ES-I3 (cell line): ENCODE data around the gene AOPEP.
"Not testable (repeated sequence)": the region's sequence is repeated elsewhere in the genome, so short reads cannot be mapped to it uniquely, and the experiment has no call there.

ENCODE experiments used
- H3K36me3 ChIP-seq: 2 replicates; pipeline ENCODE4 v1.6.1; 2013; ENCODE audit warnings: mild to moderate bottlenecking, low read length, control low read depth, moderate library complexity; ENCODE audit not compliant: insufficient read depth
- H3K4me1 ChIP-seq: 2 replicates; pipeline ENCODE4 v1.6.1; 2013; ENCODE audit warnings: mild to moderate bottlenecking, control low read depth, low read length; ENCODE audit not compliant: insufficient read depth
- H3K9ac ChIP-seq: 2 replicates; pipeline ENCODE4 v1.6.1; 2013; ENCODE audit warnings: low read depth, mild to moderate bottlenecking, low read length, moderate library complexity
- H3K9me3 ChIP-seq: 2 replicates; pipeline ENCODE4 v1.6.1; 2013; ENCODE audit warnings: mild to moderate bottlenecking, low read length, moderate library complexity; ENCODE audit not compliant: control insufficient read depth, insufficient read depth

Gene AOPEP

GRCh38 chr9:94830071-94830604 lies 103.6 kb downstream of the AOPEP start:
- not testable (repeated sequence) for H3K9ac ChIP-seq, H3K9me3 ChIP-seq, H3K4me1 ChIP-seq, H3K36me3 ChIP-seq

GRCh38 chr9:94833802-94834201 lies 107.3 kb downstream of the AOPEP start:
- H3K9ac ChIP-seq = no peak overlapping the region
- no peaks in the 10 kb centered on the region for H3K36me3 ChIP-seq
- no peaks in the 10 kb centered on the region; the same call in 1 of the 2 replicates for H3K9me3 ChIP-seq
- H3K4me1 ChIP-seq = no peaks in the 10 kb centered on the region

GRCh38 chr9:94837404-94837803 lies 110.9 kb downstream of the AOPEP start:
- Histone ChIP-seq H3K9me3 (no peaks in the 10 kb centered on the region; the same call in 1 of the 2 replicates), H3K36me3 (no peaks in the 10 kb centered on the region), H3K9ac (no peak overlapping the region), H3K4me1 (no peaks in the 10 kb centered on the region)

- Histone ChIP-seq H3K9ac (no peak overlapping the region), H3K36me3 (no peaks in the 10 kb centered on the region), H3K4me1 (peaks cover 7% of the 10 kb centered on the region; the same call in 1 of the 2 replicates), H3K9me3 (no peaks in the 10 kb centered on the region; the same call in 1 of the 2 replicates)
Observed at GRCh38 chr9:94839398-94839797, 112.9 kb downstream of the AOPEP start.

- H3K4me1 ChIP-seq = peaks cover 7% of the 10 kb centered on the region; the same call in 1 of the 2 replicates
- no peaks in the 10 kb centered on the region for H3K36me3 ChIP-seq
- H3K9me3 ChIP-seq = no peaks in the 10 kb centered on the region; the same call in 1 of the 2 replicates
- H3K9ac ChIP-seq = no peak overlapping the region
Observed at GRCh38 chr9:94840738-94841137, 114.2 kb downstream of the AOPEP start.

GRCh38 chr9:94843134-94843533 lies 116.6 kb downstream of the AOPEP start:
- Histone ChIP-seq H3K36me3 (no peaks in the 10 kb centered on the region), H3K9ac (no peak overlapping the region), H3K9me3 (no peaks in the 10 kb centered on the region; the same call in 1 of the 2 replicates), H3K4me1 (peaks cover 7% of the 10 kb centered on the region; the same call in 1 of the 2 replicates)

GRCh38 chr9:94846739-94847138 lies 120.2 kb downstream of the AOPEP start:
- Histone ChIP-seq H3K4me1 (peaks cover 7% of the 10 kb centered on the region; the same call in 1 of the 2 replicates), H3K9me3 (no peaks in the 10 kb centered on the region), H3K9ac (no peak overlapping the region), H3K36me3 (no peaks in the 10 kb centered on the region)

- no peak overlapping the region for H3K9ac ChIP-seq
Observed at GRCh38 chr9:94847486-94847885, 121.0 kb downstream of the AOPEP start.

GRCh38 chr9:94848791-94849190 lies 122.3 kb downstream of the AOPEP start:
- H3K9ac ChIP-seq, H3K4me1 ChIP-seq, H3K9me3 ChIP-seq, H3K36me3 ChIP-seq: not testable (repeated sequence)

More at GRCh38 chr9:94847486-94847885, 121.0 kb downstream of the AOPEP start:
- Histone ChIP-seq H3K4me1 (peaks cover 7% of the 10 kb centered on the region; the same call in 1 of the 2 replicates), H3K9me3 (no peaks in the 10 kb centered on the region), H3K36me3 (no peaks in the 10 kb centered on the region)

- Histone ChIP-seq H3K36me3 (no peaks in the 10 kb centered on the region), H3K9me3 (no peaks in the 10 kb centered on the region), H3K9ac (no peak overlapping the region), H3K4me1 (no peaks in the 10 kb centered on the region)
Observed at GRCh38 chr9:94850540-94851434, 124.3 kb downstream of the AOPEP start.

GRCh38 chr9:94851467-94851866 lies 125.0 kb downstream of the AOPEP start:
- H3K36me3 ChIP-seq = no peaks in the 10 kb centered on the region
- H3K9ac ChIP-seq = no peak overlapping the region
- no peaks in the 10 kb centered on the region for H3K9me3 ChIP-seq
- H3K4me1 ChIP-seq = no peaks in the 10 kb centered on the region

GRCh38 chr9:94851892-94852291 lies 125.4 kb downstream of the AOPEP start:
- Histone ChIP-seq H3K36me3 (no peaks in the 10 kb centered on the region), H3K4me1 (no peaks in the 10 kb centered on the region), H3K9ac (no peak overlapping the region), H3K9me3 (no peaks in the 10 kb centered on the region)

- Histone ChIP-seq H3K4me1 (no peaks in the 10 kb centered on the region), H3K9ac (no peak overlapping the region), H3K36me3 (no peaks in the 10 kb centered on the region)
Observed at GRCh38 chr9:94852373-94852772, 125.9 kb downstream of the AOPEP start.

GRCh38 chr9:94853887-94854286 lies 127.4 kb downstream of the AOPEP start:
- no peak overlapping the region for H3K9ac ChIP-seq
- H3K9me3 ChIP-seq = no peaks in the 10 kb centered on the region
- H3K36me3 ChIP-seq = no peaks in the 10 kb centered on the region
- H3K4me1 ChIP-seq = no peaks in the 10 kb centered on the region

More at GRCh38 chr9:94852373-94852772, 125.9 kb downstream of the AOPEP start:
- H3K9me3 ChIP-seq = no peaks in the 10 kb centered on the region

GRCh38 chr9:94855903-94856302 lies 129.4 kb downstream of the AOPEP start:
- H3K9me3 ChIP-seq = no peaks in the 10 kb centered on the region
- no peaks in the 10 kb centered on the region for H3K4me1 ChIP-seq
- no peak overlapping the region for H3K9ac ChIP-seq

More at GRCh38 chr9:94855903-94856302, 129.4 kb downstream of the AOPEP start:
- no peaks in the 10 kb centered on the region for H3K36me3 ChIP-seq
